ENCODE results near the gene RAB31. TPM values are rescaled to one million over a fixed set of nuclear protein-coding genes. Genes with fewer than 3 reads are reported as not detected.

Gene RAB31
- total RNA-seq, 1 donor from 2014 or later, result 26.0 TPM

DNA sequence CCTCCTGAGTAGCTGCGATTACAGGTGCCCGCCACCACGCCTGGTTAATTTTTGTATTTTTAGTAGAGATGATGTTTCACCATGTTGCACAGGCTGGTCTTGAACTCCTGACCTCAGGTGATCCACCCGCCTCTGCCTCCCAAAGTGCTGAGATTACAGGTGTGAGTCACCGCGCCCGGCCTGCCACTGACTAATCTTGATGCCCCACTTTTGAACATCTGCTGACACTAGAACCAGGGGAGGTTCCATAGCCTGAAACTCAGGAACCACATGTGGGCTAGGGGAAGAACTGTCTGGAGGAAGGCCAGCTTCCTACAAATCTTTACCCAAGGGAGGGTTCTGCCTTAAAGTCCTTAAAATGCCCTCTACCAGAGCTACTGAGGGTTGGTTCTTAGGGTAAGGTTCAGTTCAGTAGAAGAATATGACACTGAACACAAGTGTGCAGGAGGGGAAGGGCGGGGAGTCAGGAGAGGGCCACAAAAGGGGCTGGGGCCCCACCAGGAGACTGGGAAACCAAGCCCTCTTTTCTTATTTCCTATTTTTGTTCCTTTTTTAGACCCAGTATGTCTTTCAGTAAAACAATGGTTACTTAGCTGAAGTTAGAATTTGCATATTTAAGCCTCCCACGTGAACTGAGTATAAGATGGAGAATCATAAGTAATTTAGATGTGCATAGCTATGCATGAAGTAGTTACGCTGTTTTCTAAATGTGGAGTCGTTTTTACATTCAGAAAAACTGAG lies 6.3 kb upstream of the RAB31 start:
- no peak for DNase-seq (ENCODE audit: extremely low spot score in 2 of 2)
- no peaks in the 10 kb centered on the region for H3K9me3 ChIP-seq
- no peaks in the 10 kb centered on the region for H3K36me3 ChIP-seq
- TF ChIP-seq CTCF (IDR thresholded peaks at IDR 0.05) (no peak), POLR2AphosphoS5 (IDR thresholded peaks at IDR 0.05; ENCODE audit: insufficient read depth in 1 of 2, low read depth in 1 of 2) (no peak), POLR2A (IDR thresholded peaks at IDR 0.05) (no peak)
- intact Hi-C loops (cut with DNase I), result no loop called here
- H3K4me3 ChIP-seq, result no peak overlapping the region
- H3K4me1 ChIP-seq, result peaks cover 26% of the 10 kb centered on the region
- no peak overlapping the region for H3K27ac ChIP-seq
- no peaks in the 10 kb centered on the region for H3K27me3 ChIP-seq

GRCh38 chr18:9704233-9705118 lies 3.6 kb upstream of the RAB31 start:
- no peaks in the 10 kb centered on the region for H3K27me3 ChIP-seq
- peak overlapping the region; percentile 96 for H3K27ac ChIP-seq
- H3K36me3 ChIP-seq, result no peaks in the 10 kb centered on the region
- peaks cover 29% of the 10 kb centered on the region for H3K4me1 ChIP-seq
- intact Hi-C loops (cut with DNase I), result no loop called here
- no peak for DNase-seq (ENCODE audit: extremely low spot score in 2 of 2)
- TF ChIP-seq POLR2A (IDR thresholded peaks at IDR 0.05), result no peak
- no peak for TF ChIP-seq CTCF (IDR thresholded peaks at IDR 0.05)
- TF ChIP-seq POLR2AphosphoS5 (IDR thresholded peaks at IDR 0.05; ENCODE audit: insufficient read depth in 1 of 2, low read depth in 1 of 2), result no peak
- no peaks in the 10 kb centered on the region for H3K9me3 ChIP-seq
- H3K4me3 ChIP-seq, result no peak overlapping the region

GRCh38 chr18:9705183-9705829 lies 2.8 kb upstream of the RAB31 start:
- Histone ChIP-seq H3K4me1 (peaks cover 33% of the 10 kb centered on the region), H3K9me3 (no peaks in the 10 kb centered on the region), H3K27me3 (no peaks in the 10 kb centered on the region), H3K4me3 (no peak overlapping the region), H3K36me3 (no peaks in the 10 kb centered on the region), H3K27ac (peak overlapping the region; percentile 96)
- intact Hi-C loops (cut with DNase I), result no loop called here
- TF ChIP-seq POLR2A (IDR thresholded peaks at IDR 0.05) (no peak), CTCF (IDR thresholded peaks at IDR 0.05) (no peak), POLR2AphosphoS5 (IDR thresholded peaks at IDR 0.05; ENCODE audit: insufficient read depth in 1 of 2, low read depth in 1 of 2) (peak in 1 of 2 donors; percentile 46)
- no peak for DNase-seq (ENCODE audit: extremely low spot score in 2 of 2)

DNA sequence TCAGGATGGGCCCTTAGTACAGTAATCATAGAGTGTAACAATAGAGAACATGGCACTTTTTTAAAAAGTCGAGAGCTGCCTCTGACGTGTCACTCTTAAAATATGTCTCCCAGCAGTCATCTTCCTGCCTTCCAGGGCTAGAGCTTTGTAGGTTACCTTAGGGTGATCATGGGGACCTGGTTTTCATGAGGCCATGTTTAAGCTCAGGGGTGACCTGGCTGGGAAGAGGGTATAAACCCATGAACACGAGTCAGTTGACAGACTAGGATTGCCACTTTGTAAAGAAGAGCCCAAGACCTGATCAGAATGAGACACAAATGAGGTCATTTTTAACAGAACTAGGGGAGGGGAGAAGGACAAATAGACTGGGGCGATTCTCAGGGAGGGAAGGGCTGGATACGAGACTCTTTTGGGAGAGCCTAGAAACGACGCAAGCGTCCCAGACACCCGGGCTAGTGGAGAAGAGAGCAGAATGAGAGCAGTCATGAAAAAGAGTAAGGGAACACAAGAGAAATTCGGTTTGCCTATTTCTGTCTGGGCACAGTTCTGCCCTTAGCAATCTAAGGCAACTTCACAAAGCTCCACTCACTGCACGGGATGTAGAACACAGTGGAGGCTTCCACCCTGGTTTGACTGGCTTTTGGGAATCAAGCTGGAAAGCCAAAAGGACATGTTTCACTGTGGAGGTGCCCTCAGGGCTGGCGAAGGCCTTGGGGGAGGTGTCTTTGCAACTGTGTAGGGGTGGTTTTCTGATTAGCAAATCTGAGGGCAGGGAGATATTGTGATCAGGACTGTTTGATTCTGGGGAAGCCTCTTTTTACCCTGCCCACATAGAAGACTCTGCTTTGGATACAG lies 1.8 kb upstream of the RAB31 start:
- Histone ChIP-seq H3K9me3 (no peaks in the 10 kb centered on the region), H3K27ac (peak overlapping the region; percentile 96), H3K36me3 (no peaks in the 10 kb centered on the region), H3K4me3 (no peak overlapping the region), H3K27me3 (no peaks in the 10 kb centered on the region), H3K4me1 (peaks cover 43% of the 10 kb centered on the region)
- intact Hi-C loops (cut with DNase I), result no loop called here
- no peak for DNase-seq (ENCODE audit: extremely low spot score in 2 of 2)
- TF ChIP-seq POLR2AphosphoS5 (IDR thresholded peaks at IDR 0.05; ENCODE audit: insufficient read depth in 1 of 2, low read depth in 1 of 2) (no peak), POLR2A (IDR thresholded peaks at IDR 0.05) (no peak), CTCF (IDR thresholded peaks at IDR 0.05) (no peak)
